Measurements from ENCODE around the gene ZGRF1.
"Not testable (repeated sequence)": the region's sequence is repeated elsewhere in the genome, so short reads cannot be mapped to it uniquely, and the experiment has no call there.

ZGRF1 gene

GRCh38 chr4:112636688-112637551 lies at the start of gene ZGRF1, which contains the start of gene LARP7:
Gene ZGRF1 (minus strand): TSS chr4:112636909. CDS start chr4:112633176, 3,733 bp downstream.
Gene LARP7 (plus strand): TSS chr4:112637143. CDS start chr4:112644670, 7,527 bp downstream.
- no peak within 1 kb of the TSS for H3K4me3 Mint-ChIP-seq

GRCh38 chr4:112680996-112681395 lies 44.3 kb upstream of the ZGRF1 start:
- no peaks in the 10 kb centered on the region for H3K9me3 Mint-ChIP-seq

More at GRCh38 chr4:112636688-112637551, at the start of gene ZGRF1, which contains the start of gene LARP7:
- peak within 1 kb of the TSS; percentile 19 for H3K27ac Mint-ChIP-seq
- peaks cover 25% of the 10 kb centered on the region for H3K4me1 Mint-ChIP-seq (ENCODE audit: low read depth)
- H3K9me3 Mint-ChIP-seq = no peaks in the 10 kb centered on the region
- H3K27me3 Mint-ChIP-seq = no peaks in the 10 kb centered on the region
- peaks cover 12% of the 10 kb centered on the region for H3K36me3 Mint-ChIP-seq (ENCODE audit: low read depth)

GRCh38 chr4:112677519-112678091 lies 40.9 kb upstream of the ZGRF1 start:
- H3K9me3 Mint-ChIP-seq = no peaks in the 10 kb centered on the region
- no peaks in the 10 kb centered on the region for H3K36me3 Mint-ChIP-seq (ENCODE audit: low read depth)
- no peaks in the 10 kb centered on the region for H3K27me3 Mint-ChIP-seq
- no peaks in the 10 kb centered on the region for H3K4me1 Mint-ChIP-seq (ENCODE audit: low read depth)
- no peak overlapping the region for H3K4me3 Mint-ChIP-seq
- no peak overlapping the region for H3K27ac Mint-ChIP-seq

More at GRCh38 chr4:112680996-112681395, 44.3 kb upstream of the ZGRF1 start:
- H3K36me3 Mint-ChIP-seq (ENCODE audit: low read depth) = no peaks in the 10 kb centered on the region
- H3K4me3 Mint-ChIP-seq = no peak overlapping the region
- H3K27ac Mint-ChIP-seq = no peak overlapping the region
- no peaks in the 10 kb centered on the region for H3K27me3 Mint-ChIP-seq
- no peaks in the 10 kb centered on the region for H3K4me1 Mint-ChIP-seq (ENCODE audit: low read depth)

- Mint-ChIP-seq H3K4me1 (ENCODE audit: low read depth) (no peaks in the 10 kb centered on the region), H3K36me3 (ENCODE audit: low read depth) (no peaks in the 10 kb centered on the region), H3K27me3 (no peaks in the 10 kb centered on the region), H3K4me3 (no peak overlapping the region), H3K27ac (no peak overlapping the region), H3K9me3 (no peaks in the 10 kb centered on the region)
These were observed 37.7 kb upstream of the ZGRF1 start for GRCh38 chr4:112674376-112674775.

GRCh38 chr4:112673686-112674085 lies 37.0 kb upstream of the ZGRF1 start:
- Mint-ChIP-seq H3K4me1 (ENCODE audit: low read depth) (no peaks in the 10 kb centered on the region), H3K36me3 (ENCODE audit: low read depth) (no peaks in the 10 kb centered on the region), H3K27ac (no peak overlapping the region), H3K4me3 (no peak overlapping the region), H3K27me3 (no peaks in the 10 kb centered on the region), H3K9me3 (no peaks in the 10 kb centered on the region)

GRCh38 chr4:112673076-112673475 lies 36.4 kb upstream of the ZGRF1 start:
- H3K9me3 Mint-ChIP-seq = no peaks in the 10 kb centered on the region
- no peaks in the 10 kb centered on the region for H3K36me3 Mint-ChIP-seq (ENCODE audit: low read depth)
- no peak overlapping the region for H3K27ac Mint-ChIP-seq
- no peaks in the 10 kb centered on the region for H3K27me3 Mint-ChIP-seq
- H3K4me3 Mint-ChIP-seq = no peak overlapping the region
- H3K4me1 Mint-ChIP-seq (ENCODE audit: low read depth) = no peaks in the 10 kb centered on the region

- H3K4me1 Mint-ChIP-seq (ENCODE audit: low read depth) = no peaks in the 10 kb centered on the region
- no peak overlapping the region for H3K27ac Mint-ChIP-seq
These were observed 31.4 kb upstream of the ZGRF1 start for GRCh38 chr4:112668131-112668530.

GRCh38 chr4:112664611-112665010 lies 27.9 kb upstream of the ZGRF1 start:
- peaks cover 6% of the 10 kb centered on the region for H3K36me3 Mint-ChIP-seq (ENCODE audit: low read depth)
- no peaks in the 10 kb centered on the region for H3K9me3 Mint-ChIP-seq
- H3K4me1 Mint-ChIP-seq (ENCODE audit: low read depth) = no peaks in the 10 kb centered on the region
- no peak overlapping the region for H3K27ac Mint-ChIP-seq
- no peak overlapping the region for H3K4me3 Mint-ChIP-seq
- H3K27me3 Mint-ChIP-seq = no peaks in the 10 kb centered on the region

More at GRCh38 chr4:112668131-112668530, 31.4 kb upstream of the ZGRF1 start:
- peaks cover 6% of the 10 kb centered on the region for H3K36me3 Mint-ChIP-seq (ENCODE audit: low read depth)
- no peaks in the 10 kb centered on the region for H3K27me3 Mint-ChIP-seq
- no peak overlapping the region for H3K4me3 Mint-ChIP-seq
- no peaks in the 10 kb centered on the region for H3K9me3 Mint-ChIP-seq

- H3K4me3 Mint-ChIP-seq; H3K27me3 Mint-ChIP-seq; H3K9me3 Mint-ChIP-seq; H3K27ac Mint-ChIP-seq; H3K4me1 Mint-ChIP-seq (ENCODE audit: low read depth): not testable (repeated sequence)
- H3K36me3 Mint-ChIP-seq (ENCODE audit: low read depth) = peaks cover 52% of the 10 kb centered on the region
These were observed 19.4 kb upstream of the ZGRF1 start for GRCh38 chr4:112656115-112656514.

- no peaks in the 10 kb centered on the region for H3K9me3 Mint-ChIP-seq
- H3K27me3 Mint-ChIP-seq = no peaks in the 10 kb centered on the region
- H3K27ac Mint-ChIP-seq = no peak overlapping the region
- peaks cover 54% of the 10 kb centered on the region for H3K36me3 Mint-ChIP-seq (ENCODE audit: low read depth)
- H3K4me3 Mint-ChIP-seq = no peak overlapping the region
- H3K4me1 Mint-ChIP-seq (ENCODE audit: low read depth) = no peaks in the 10 kb centered on the region
These were observed 18.6 kb upstream of the ZGRF1 start for GRCh38 chr4:112655270-112655669.

GRCh38 chr4:112652216-112652615 lies 15.5 kb upstream of the ZGRF1 start:
- Mint-ChIP-seq H3K4me1 (ENCODE audit: low read depth) (no peaks in the 10 kb centered on the region), H3K36me3 (ENCODE audit: low read depth) (peaks cover 59% of the 10 kb centered on the region), H3K9me3 (no peaks in the 10 kb centered on the region), H3K27ac (no peak overlapping the region), H3K4me3 (no peak overlapping the region), H3K27me3 (no peaks in the 10 kb centered on the region)

GRCh38 chr4:112651641-112652040 lies 14.9 kb upstream of the ZGRF1 start:
- Mint-ChIP-seq H3K27ac (no peak overlapping the region), H3K4me3 (no peak overlapping the region), H3K36me3 (ENCODE audit: low read depth) (peaks cover 61% of the 10 kb centered on the region), H3K27me3 (no peaks in the 10 kb centered on the region), H3K9me3 (no peaks in the 10 kb centered on the region), H3K4me1 (ENCODE audit: low read depth) (no peaks in the 10 kb centered on the region)

GRCh38 chr4:112650332-112650731 lies 13.6 kb upstream of the ZGRF1 start:
- H3K9me3 Mint-ChIP-seq = no peaks in the 10 kb centered on the region
- no peaks in the 10 kb centered on the region for H3K4me1 Mint-ChIP-seq (ENCODE audit: low read depth)
- H3K4me3 Mint-ChIP-seq = no peak overlapping the region
- no peaks in the 10 kb centered on the region for H3K27me3 Mint-ChIP-seq
- peaks cover 60% of the 10 kb centered on the region for H3K36me3 Mint-ChIP-seq (ENCODE audit: low read depth)
- no peak overlapping the region for H3K27ac Mint-ChIP-seq

GRCh38 chr4:112649055-112649408 lies 12.3 kb upstream of the ZGRF1 start:
- peaks cover 52% of the 10 kb centered on the region for H3K36me3 Mint-ChIP-seq (ENCODE audit: low read depth)

GRCh38 chr4:112648263-112649054 lies 11.8 kb upstream of the ZGRF1 start:
- Mint-ChIP-seq H3K4me3 (no peak overlapping the region), H3K9me3 (no peaks in the 10 kb centered on the region), H3K4me1 (ENCODE audit: low read depth) (peaks cover under 1% of the 10 kb centered on the region), H3K36me3 (ENCODE audit: low read depth) (peaks cover 51% of the 10 kb centered on the region), H3K27ac (no peak overlapping the region), H3K27me3 (no peaks in the 10 kb centered on the region)

More at GRCh38 chr4:112649055-112649408, 12.3 kb upstream of the ZGRF1 start:
- H3K4me3 Mint-ChIP-seq = no peak overlapping the region
- no peaks in the 10 kb centered on the region for H3K4me1 Mint-ChIP-seq (ENCODE audit: low read depth)
- H3K9me3 Mint-ChIP-seq = no peaks in the 10 kb centered on the region
- H3K27me3 Mint-ChIP-seq = no peaks in the 10 kb centered on the region
- no peak overlapping the region for H3K27ac Mint-ChIP-seq
